Stimulated activated CD4-positive, alpha-beta T cell treated with anti-CD3 and anti-CD28 coated beads, Interleukin-1b, Interleukin-23, amount 100 ng/mL, for 4 hours (primary cell): ENCODE data around the gene METTL6.
"Not testable (repeated sequence)": the region's sequence is repeated elsewhere in the genome, so short reads cannot be mapped to it uniquely, and the experiment has no call there.

Experiments used
- DNase-seq, 2 donors: peaks; one replicate each; pipeline ENCODE4 v3.0.0-alpha.2; 2020; ENCODE audit warnings: low read depth in 2 of 2

Gene METTL6

DNA sequence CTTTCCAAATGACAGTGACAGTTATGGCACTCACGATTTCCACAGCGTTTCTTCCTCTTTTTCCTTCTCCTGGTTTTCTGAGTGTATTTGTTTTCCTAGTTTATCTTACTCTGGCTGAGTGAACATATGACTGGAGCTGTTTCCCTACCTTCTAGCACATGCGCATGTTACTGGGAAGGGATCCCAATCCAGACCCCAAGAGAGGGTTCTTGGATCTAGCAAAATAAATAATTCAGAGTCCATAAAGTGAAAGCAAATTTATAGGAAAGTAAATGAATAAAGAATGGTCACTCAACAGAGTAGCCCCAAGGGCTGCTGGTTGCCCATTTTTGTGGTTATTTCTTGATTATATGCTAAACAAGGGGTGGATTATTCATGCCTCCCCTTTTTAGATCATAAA lies 23.8 kb downstream of the METTL6 start:
- DNase-seq, result no peak

GRCh38 chr3:15401936-15402335 lies 25.4 kb downstream of the METTL6 start:
- DNase-seq, result no peak

DNA sequence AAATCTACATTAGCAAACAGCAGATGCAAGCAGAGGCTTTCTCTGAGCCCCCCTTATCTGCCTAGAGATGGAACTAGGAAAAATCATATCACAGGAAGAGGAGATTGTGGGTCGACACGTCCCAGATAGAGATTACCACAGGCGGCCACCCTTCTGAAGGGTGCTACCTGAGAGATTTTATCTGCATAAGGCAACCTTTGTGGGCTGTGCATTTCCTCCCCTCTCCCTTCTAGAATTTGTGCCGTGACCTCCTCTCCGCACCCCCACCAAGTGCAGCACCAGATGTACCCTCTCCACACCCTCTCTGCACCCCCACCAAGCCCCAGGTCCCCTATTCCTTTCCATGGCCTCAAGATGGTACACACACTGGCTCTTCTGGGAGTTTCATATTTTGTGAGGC lies 27.4 kb downstream of the METTL6 start:
- DNase-seq, result no peak

- DNase-seq, result not testable (repeated sequence)
Observed at GRCh38 chr3:15398731-15399133, 28.6 kb downstream of the METTL6 start.

DNA sequence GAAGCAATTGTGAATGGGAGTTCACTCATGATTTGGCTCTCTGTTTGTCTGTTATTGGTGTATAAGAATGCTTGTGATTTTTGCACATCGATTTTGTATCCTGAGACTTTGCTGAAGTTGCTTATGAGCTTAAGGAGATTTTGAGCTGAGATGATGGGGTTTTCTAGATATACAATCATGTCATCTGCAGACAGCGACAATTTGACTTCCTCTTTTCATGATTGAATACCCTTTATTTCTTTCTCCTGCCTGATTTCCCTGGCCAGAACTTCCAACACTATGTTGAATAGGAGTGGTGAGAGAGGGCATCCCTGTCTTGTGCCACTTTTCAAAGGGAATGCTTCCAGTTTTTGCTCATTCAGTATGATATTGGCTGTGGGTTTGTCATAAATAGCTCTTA lies 34.1 kb downstream of the METTL6 start:
- not testable (repeated sequence) for DNase-seq

DNA sequence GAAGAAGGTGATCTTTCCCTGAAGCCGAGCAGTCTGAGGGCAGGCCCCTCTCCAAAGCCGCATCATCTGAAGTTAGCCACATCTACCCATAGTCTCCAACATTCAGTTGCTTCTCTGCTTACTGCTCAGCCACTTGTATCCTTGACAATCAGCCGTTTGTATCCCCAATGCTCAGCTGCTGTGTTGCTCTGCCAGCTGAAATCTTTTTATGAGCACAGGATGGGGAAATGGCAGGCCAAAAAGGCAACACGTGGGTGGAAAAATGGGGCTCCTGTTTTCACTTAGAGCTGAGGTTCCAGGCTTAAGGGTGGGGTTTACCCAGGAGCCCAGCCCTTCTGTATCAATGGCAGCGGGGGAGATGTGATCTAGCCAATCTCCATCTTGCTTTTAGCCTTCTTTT lies 36.3 kb downstream of the METTL6 start:
- no peak for DNase-seq

- no peak for DNase-seq
Observed at GRCh38 chr3:15390460-15390859, 36.9 kb downstream of the METTL6 start.

DNA sequence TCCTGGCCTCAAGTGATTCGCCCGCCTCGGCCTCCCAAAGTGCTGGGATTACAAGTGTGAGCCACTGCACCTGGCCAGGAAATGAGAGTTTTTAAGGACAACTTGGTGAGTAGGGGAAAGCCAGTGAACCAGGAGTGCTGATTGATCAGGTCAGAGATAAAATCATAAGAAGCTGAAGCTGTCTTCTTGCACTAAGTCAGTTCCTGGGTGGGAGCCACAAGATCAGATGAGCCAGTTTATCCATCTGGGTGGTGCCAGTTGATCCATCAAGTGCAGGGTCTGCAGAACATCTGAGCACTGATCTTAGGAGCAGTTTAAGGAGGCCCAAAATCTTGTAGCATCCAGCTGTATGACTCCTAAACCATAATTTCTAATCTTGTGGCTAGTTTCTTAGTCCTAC lies 39.0 kb downstream of the METTL6 start:
- not testable (repeated sequence) for DNase-seq

- no peak for DNase-seq
Observed at GRCh38 chr3:15387735-15388134, 39.6 kb downstream of the METTL6 start.

- no peak for DNase-seq
Observed at GRCh38 chr3:15387171-15387581, 40.2 kb downstream of the METTL6 start.

GRCh38 chr3:15386654-15386955 lies 40.7 kb downstream of the METTL6 start:
- not testable (repeated sequence) for DNase-seq

DNA sequence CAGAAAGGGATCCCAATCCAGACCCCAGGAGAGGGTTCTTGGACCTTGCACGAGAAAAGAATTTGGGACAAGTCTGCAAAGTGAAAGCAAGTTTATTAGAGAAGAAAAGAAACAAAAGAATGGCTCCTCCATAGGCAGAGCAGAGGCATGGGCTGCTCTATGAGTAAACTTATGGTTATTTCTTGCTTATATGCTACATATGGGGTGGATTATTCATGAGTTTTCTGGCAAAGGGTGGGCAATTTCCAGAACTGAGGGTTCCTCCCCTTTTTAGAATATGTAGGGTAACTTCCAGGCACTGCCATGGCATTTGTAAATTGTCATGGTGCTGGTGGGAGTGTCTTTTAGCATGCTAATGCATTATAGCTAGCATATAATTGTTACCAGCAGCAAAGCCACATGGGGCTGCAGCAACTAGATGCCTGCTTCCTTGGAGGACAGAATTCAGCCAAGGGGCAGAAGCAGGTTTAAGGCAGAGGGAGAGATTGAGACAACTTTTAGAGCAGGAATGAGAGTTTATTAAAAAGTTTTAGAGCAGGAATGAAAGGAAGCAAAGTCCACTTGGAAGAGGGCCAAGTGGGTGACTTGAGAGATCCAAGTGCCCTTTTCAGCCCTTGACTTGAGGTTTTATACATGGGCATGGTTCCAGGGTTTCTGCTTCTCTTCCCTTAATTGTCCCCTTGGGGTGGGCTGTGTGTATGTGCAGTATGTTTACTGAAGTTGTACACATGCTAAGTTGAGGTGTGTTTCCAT lies 41.3 kb downstream of the METTL6 start:
- no peak for DNase-seq

GRCh38 chr3:15385238-15385695 lies 42.1 kb downstream of the METTL6 start:
- DNase-seq, result not testable (repeated sequence)

- no peak for DNase-seq
Observed at GRCh38 chr3:15384510-15385237, 42.7 kb downstream of the METTL6 start.

DNA sequence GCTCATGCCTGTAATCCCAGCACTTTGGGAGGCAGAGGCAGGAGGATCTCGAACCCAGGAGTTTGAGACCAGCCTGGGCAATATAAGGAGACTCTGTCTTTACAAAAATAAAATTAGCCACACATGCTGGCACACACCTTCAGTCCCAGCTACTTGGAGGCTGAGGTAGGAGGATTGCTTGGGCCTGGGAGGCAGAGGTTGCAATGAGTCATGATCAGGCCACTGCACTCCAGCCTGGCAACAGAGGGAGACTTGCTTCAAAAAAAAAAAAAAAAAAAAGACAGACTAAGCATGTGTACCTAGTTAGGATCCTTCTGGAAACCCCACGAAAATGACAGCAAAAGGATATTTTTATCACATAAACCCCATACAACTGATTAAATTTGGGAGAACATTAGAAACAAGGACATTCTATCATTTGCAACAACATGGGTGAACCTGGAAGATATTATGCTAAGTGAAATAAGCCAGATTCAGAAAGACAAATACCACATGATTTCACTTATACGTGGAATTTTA lies 44.9 kb downstream of the METTL6 start:
- no peak for DNase-seq

- no peak for DNase-seq
Observed at GRCh38 chr3:15380980-15381890, 46.1 kb downstream of the METTL6 start.

GRCh38 chr3:15377961-15378791 lies 49.2 kb downstream of the METTL6 start:
- DNase-seq, result peak; percentile 76 to 91

- DNase-seq, result no peak
Observed at GRCh38 chr3:15375461-15376000, 51.8 kb downstream of the METTL6 start.

GRCh38 chr3:15372918-15373317 lies 54.4 kb downstream of the METTL6 start:
- DNase-seq, result no peak

GRCh38 chr3:15368561-15369135 lies 58.7 kb downstream of the METTL6 start:
- no peak for DNase-seq
